SIG-M5 treated with dmso at 0.1 percent for 504 hours (cell line): Measurements from ENCODE around the gene C1QTNF7.

Experiments used
- DNase-seq: peaks from one replicate; lab custom pipeline; 2025; ENCODE audit not compliant: unreplicated experiment; lab: John Stamatoyannopoulos, UW

C1QTNF7 gene, protein sequence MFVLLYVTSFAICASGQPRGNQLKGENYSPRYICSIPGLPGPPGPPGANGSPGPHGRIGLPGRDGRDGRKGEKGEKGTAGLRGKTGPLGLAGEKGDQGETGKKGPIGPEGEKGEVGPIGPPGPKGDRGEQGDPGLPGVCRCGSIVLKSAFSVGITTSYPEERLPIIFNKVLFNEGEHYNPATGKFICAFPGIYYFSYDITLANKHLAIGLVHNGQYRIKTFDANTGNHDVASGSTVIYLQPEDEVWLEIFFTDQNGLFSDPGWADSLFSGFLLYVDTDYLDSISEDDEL

GRCh38 chr4:15427701-15428100 lies at the start of gene C1QTNF7:
Gene C1QTNF7, plus strand, starts transcription at chr4:15428033. Its CDS starts 7,711 bp downstream, at chr4:15435744.
- no peak for DNase-seq

DNA sequence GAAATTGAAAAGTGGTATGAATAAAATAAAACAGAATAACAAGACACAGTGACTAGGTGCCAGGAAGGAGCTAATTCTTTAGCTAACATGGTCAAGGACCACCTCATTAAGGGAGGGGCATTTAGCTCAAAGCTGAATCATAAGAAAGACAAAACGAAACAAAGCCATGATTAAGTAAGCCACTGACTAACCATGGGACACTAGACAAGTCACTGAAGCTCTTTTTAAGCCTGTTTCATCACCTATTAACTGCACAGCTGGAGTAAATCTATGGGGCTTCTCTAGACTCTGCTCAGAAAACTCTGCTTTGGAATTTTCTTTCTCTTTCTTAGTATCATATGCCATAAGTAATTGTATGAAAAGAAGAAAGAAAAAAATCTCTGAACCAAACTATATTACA lies 49.8 kb upstream of the C1QTNF7 start:
- peak; percentile 37 for DNase-seq

GRCh38 chr4:15378493-15378892 lies 49.3 kb upstream of the C1QTNF7 start:
- DNase-seq, result no peak

DNA sequence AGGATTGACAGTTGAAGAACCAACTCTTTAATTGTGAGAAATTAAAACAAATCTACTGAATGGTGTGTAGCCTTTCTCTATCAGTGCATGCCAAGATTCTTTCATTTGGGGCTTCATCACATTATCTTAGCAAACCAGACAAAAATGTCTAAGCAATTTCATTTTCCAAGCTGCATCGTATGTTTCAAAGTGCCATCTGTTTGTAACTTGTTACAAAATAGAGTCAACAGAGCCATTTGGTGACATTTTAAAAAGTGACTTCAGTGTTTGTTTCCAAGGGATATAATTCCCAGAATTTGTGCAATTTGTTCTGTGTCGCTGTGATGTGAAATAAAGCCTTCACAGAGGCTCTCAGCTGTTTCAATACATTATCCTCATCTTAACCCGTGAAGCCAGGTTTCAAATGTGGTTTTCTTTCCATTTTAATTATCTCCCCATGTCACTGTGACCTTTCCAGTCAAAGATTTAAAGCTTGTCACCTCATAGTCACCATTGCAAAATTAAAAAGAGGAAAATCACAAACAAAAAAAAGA lies 46.0 kb upstream of the C1QTNF7 start:
- no peak for DNase-seq

- no peak for DNase-seq
Measured at GRCh38 chr4:15382669-15383273, 45.1 kb upstream of the C1QTNF7 start.

GRCh38 chr4:15385515-15385914 lies 42.3 kb upstream of the C1QTNF7 start:
- no peak for DNase-seq

DNA sequence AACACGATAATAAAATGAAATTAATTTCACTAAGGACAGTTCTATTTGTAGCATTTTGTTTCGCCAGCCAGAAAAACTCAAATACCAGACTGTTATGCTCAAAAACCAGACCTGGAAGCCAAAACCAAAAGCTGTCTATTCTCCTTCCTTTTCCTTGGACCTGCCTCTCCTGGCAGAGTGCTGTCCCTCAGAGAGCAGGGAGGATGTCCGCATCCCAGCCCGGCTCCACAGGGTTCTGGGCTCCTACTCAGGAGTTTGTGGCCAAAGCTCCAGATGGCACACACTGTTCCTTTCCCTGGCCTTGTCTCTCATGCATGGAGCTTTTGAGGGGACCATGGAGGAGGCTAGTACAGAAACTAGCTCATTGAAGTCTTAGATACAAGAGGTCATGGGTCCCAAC lies 41.9 kb upstream of the C1QTNF7 start:
- DNase-seq, result no peak

DNA sequence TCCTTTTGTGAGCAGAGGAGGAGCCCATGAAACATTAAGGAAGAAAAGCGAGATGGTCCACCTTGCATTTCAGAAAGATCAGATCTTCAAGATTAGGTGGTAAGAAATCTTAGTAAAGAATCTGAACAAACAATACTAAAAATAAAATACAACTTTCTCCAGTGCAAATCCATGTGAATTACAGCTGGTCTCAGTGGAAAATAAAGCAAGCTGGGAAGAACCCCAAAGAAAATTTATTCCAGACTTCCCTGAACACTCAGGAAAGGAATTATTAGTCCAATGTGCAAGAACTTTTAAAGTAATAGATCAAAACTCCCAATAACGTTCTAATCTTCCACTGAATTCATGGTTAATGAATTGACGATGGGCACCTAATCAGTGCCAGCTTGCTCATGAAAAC lies 37.3 kb upstream of the C1QTNF7 start:
- DNase-seq, result no peak

- DNase-seq, result no peak
Measured at GRCh38 chr4:15392053-15392805, 35.6 kb upstream of the C1QTNF7 start.

DNA sequence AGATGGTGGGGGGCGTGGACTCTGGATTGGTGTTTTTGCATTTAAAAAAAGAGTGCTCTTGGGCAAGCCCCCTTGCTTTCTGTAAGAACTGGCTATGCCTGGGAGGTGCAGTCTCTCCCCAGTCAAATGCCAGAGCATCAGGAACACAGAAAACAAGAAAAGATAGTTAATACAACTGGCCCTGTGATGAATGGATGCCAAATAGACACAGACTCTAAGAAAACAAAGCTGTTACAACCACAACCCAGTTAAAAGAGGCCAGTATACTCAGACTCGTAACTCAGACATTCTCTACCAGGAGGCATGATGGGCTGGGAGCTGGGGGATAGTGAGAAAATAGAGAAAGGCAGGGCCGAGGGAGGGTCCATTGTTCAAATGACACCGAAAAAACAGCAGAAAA lies 32.5 kb upstream of the C1QTNF7 start:
- DNase-seq, result no peak

DNA sequence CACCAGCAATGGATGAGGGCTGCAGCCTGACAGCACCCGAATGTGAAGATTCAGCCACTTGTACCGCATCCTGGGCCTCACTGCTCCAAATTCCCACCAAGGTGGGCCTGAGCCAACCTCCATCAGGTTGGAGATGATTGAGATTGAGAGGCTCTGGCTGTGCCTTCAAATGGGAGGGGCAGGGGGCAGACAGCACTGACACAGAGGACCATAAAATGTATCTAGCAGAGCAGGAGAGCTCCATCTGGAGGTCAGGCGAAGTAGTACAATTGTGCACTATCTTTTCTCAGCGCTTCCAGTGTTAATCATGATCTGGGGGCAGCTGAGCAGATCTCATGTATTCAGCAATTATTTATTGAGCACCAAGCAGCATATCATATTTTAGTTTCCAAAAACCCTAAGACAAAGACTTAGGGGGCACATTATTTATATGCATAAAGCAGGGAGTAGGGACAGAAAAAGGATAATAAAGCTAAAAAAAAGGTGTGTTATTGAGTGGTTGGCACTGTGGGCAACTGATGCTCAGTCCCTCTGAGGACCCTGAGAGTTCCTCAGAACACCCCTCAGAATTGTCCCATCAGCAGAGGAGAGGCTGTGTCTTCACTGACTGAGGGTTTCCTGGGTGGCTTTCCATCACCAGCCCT lies 31.6 kb upstream of the C1QTNF7 start:
- DNase-seq, result peak; percentile 35

DNA sequence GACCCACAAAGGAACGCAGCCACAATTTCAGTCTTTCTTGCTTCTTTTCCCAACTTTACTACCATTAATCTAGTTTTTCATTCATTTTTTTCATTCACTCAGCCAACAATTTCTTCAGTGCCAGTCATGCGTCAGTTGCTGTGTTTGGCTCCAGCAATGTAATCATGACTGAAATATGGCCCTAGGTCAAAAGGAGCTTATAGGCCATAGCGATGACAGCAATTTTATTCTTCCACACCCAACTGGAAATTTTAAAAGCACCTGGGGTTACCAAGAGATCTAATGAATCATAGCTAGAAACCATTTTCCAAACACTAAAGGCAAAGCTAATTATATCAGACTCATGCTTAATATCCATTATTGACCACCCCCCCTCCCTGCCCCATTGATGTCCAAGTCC lies 29.8 kb upstream of the C1QTNF7 start:
- DNase-seq, result no peak

GRCh38 chr4:15398732-15399131 lies 29.1 kb upstream of the C1QTNF7 start:
- DNase-seq, result no peak

- DNase-seq, result no peak
Measured at GRCh38 chr4:15400226-15400625, 27.6 kb upstream of the C1QTNF7 start.

GRCh38 chr4:15400981-15401671 lies 26.7 kb upstream of the C1QTNF7 start:
- peak; percentile 90 for DNase-seq

DNA sequence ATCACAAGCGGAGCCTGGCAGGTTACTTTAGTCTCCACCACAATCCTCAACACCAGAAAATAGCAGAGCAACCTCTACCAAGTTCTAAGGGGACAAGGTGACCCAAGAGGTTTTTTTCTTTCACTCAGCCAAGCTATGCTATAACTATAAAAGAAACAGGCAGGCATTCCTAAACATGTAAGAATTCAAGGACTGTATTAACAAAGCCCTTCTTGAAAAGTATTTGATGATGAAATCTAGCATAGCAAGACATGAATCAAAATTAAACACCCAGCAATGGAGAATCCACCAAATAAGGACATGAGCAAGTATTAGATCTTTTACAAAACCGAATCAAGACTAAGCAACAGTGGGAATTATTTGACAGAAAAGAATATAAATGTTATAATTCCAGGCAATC lies 25.7 kb upstream of the C1QTNF7 start:
- no peak for DNase-seq

- DNase-seq, result no peak
Measured at GRCh38 chr4:15402974-15403373, 24.9 kb upstream of the C1QTNF7 start.

- DNase-seq, result no peak
Measured at GRCh38 chr4:15405018-15405417, 22.8 kb upstream of the C1QTNF7 start.

GRCh38 chr4:15410750-15411149 lies 17.1 kb upstream of the C1QTNF7 start:
- peak; percentile 48 for DNase-seq

- DNase-seq, result no peak
Measured at GRCh38 chr4:15412461-15412860, 15.4 kb upstream of the C1QTNF7 start.
